Liver (tissue), 3 donors: ENCODE measurements around the gene PDLIM5.

Experiments used
- EGR1 ChIP-seq, 2 donors: IDR thresholded peaks; 2 replicates each; pipeline ENCODE4 v1.6.1; 2016 to 2018; ENCODE audit warnings: antibody characterized with exemption in 2 of 2, low read depth in 2 of 2
- GABPA ChIP-seq, 2 donors: IDR thresholded peaks in 1 of 2; conservative IDR thresholded peaks in 1 of 2; 2 replicates each; pipeline ENCODE4 v1.6.1; 2016; ENCODE audit warnings: antibody characterized with exemption in 2 of 2, mild to moderate bottlenecking in 1 of 2, moderate library complexity in 1 of 2
- JUND ChIP-seq, 2 donors: IDR thresholded peaks; 2 replicates each; pipeline ENCODE4 v1.6.1; 2016; ENCODE audit warnings: antibody characterized with exemption in 2 of 2
- RAD21 ChIP-seq, 2 donors: IDR thresholded peaks; 2 replicates each; pipeline ENCODE4 v1.6.1; 2016; ENCODE audit warnings: antibody characterized with exemption in 2 of 2, mild to moderate bottlenecking in 2 of 2
- RXRA ChIP-seq, 2 donors: IDR thresholded peaks; 2 replicates each; pipeline ENCODE4 v1.6.1; 2017 to 2018; ENCODE audit warnings: antibody characterized with exemption in 2 of 2, mild to moderate bottlenecking in 1 of 2
- SP1 ChIP-seq: IDR thresholded peaks from 2 replicates; pipeline ENCODE4 v1.6.1; 2018; ENCODE audit warnings: antibody characterized with exemption, mild to moderate bottlenecking
- YY1 ChIP-seq: IDR thresholded peaks from 2 replicates; pipeline ENCODE4 v1.6.1; 2016; ENCODE audit warnings: antibody characterized with exemption, mild to moderate bottlenecking
- TF ChIP-seq, protein P1 (sequence below): fragments of 150-350 bp; IDR thresholded peaks from 2 replicates; pipeline ENCODE4 v1.5.1; 2017; ENCODE audit warnings: improper control_type of control experiment, low read depth, low read length; ENCODE audit not compliant: missing input control
- TF ChIP-seq, protein P2 (sequence below): IDR thresholded peaks from 2 replicates; pipeline ENCODE4 v1.6.1; 2016; ENCODE audit warnings: antibody characterized with exemption, mild to moderate bottlenecking
- TF ChIP-seq, protein P3 (sequence below): IDR thresholded peaks from 2 replicates; pipeline ENCODE4 v1.6.1; 2016; ENCODE audit warnings: antibody characterized with exemption
- TF ChIP-seq, protein P4 (sequence below): IDR thresholded peaks from 2 replicates; pipeline ENCODE4 v1.6.1; 2016; ENCODE audit warnings: antibody characterized with exemption
- TF ChIP-seq, protein P5 (sequence below): IDR thresholded peaks from 2 replicates; pipeline ENCODE4 v1.6.1; 2016; ENCODE audit warnings: antibody characterized with exemption
- donor health status: healthy.
- donor health status: healthy.

DNA sequence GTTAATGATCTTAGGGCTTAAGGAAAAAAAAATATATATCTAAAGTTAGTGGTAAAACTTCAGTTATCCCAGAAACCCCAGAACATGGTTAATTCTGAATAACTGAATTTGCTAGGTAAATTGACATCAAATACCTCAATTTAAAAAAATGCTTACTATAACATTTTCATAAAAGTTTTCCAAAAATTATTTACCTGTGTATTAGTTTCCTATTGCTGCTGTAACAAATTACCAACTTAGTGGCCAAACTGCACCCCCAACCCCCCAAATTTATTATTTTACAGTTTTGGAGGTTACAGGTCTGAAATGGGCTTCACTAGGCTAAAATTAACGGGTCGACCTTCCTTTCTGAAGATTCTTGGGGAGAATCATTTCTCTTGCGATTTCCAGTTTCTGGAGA is 95.2 kb downstream of the PDLIM5 start:
- TF ChIP-seq EGR1 (IDR thresholded peaks at IDR 0.05; ENCODE audit: low read depth in 2 of 2): no peak
- TF ChIP-seq GABPA (IDR thresholded peaks at IDR 0.05 in 1 of 2, conservative IDR thresholded peaks at IDR 0.05 in 1 of 2): no peak
- TF ChIP-seq, protein P1, sequence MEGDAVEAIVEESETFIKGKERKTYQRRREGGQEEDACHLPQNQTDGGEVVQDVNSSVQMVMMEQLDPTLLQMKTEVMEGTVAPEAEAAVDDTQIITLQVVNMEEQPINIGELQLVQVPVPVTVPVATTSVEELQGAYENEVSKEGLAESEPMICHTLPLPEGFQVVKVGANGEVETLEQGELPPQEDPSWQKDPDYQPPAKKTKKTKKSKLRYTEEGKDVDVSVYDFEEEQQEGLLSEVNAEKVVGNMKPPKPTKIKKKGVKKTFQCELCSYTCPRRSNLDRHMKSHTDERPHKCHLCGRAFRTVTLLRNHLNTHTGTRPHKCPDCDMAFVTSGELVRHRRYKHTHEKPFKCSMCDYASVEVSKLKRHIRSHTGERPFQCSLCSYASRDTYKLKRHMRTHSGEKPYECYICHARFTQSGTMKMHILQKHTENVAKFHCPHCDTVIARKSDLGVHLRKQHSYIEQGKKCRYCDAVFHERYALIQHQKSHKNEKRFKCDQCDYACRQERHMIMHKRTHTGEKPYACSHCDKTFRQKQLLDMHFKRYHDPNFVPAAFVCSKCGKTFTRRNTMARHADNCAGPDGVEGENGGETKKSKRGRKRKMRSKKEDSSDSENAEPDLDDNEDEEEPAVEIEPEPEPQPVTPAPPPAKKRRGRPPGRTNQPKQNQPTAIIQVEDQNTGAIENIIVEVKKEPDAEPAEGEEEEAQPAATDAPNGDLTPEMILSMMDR: no peak
- TF ChIP-seq, protein P2, sequence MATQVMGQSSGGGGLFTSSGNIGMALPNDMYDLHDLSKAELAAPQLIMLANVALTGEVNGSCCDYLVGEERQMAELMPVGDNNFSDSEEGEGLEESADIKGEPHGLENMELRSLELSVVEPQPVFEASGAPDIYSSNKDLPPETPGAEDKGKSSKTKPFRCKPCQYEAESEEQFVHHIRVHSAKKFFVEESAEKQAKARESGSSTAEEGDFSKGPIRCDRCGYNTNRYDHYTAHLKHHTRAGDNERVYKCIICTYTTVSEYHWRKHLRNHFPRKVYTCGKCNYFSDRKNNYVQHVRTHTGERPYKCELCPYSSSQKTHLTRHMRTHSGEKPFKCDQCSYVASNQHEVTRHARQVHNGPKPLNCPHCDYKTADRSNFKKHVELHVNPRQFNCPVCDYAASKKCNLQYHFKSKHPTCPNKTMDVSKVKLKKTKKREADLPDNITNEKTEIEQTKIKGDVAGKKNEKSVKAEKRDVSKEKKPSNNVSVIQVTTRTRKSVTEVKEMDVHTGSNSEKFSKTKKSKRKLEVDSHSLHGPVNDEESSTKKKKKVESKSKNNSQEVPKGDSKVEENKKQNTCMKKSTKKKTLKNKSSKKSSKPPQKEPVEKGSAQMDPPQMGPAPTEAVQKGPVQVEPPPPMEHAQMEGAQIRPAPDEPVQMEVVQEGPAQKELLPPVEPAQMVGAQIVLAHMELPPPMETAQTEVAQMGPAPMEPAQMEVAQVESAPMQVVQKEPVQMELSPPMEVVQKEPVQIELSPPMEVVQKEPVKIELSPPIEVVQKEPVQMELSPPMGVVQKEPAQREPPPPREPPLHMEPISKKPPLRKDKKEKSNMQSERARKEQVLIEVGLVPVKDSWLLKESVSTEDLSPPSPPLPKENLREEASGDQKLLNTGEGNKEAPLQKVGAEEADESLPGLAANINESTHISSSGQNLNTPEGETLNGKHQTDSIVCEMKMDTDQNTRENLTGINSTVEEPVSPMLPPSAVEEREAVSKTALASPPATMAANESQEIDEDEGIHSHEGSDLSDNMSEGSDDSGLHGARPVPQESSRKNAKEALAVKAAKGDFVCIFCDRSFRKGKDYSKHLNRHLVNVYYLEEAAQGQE: no peak
- TF ChIP-seq JUND (IDR thresholded peaks at IDR 0.05): no peak
- TF ChIP-seq SP1: no peak
- TF ChIP-seq, protein P3, sequence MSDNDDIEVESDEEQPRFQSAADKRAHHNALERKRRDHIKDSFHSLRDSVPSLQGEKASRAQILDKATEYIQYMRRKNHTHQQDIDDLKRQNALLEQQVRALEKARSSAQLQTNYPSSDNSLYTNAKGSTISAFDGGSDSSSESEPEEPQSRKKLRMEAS: no peak
- TF ChIP-seq YY1: no peak
- TF ChIP-seq RXRA (IDR thresholded peaks at IDR 0.05): no peak
- TF ChIP-seq, protein P4, sequence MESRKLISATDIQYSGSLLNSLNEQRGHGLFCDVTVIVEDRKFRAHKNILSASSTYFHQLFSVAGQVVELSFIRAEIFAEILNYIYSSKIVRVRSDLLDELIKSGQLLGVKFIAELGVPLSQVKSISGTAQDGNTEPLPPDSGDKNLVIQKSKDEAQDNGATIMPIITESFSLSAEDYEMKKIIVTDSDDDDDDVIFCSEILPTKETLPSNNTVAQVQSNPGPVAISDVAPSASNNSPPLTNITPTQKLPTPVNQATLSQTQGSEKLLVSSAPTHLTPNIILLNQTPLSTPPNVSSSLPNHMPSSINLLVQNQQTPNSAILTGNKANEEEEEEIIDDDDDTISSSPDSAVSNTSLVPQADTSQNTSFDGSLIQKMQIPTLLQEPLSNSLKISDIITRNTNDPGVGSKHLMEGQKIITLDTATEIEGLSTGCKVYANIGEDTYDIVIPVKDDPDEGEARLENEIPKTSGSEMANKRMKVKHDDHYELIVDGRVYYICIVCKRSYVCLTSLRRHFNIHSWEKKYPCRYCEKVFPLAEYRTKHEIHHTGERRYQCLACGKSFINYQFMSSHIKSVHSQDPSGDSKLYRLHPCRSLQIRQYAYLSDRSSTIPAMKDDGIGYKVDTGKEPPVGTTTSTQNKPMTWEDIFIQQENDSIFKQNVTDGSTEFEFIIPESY: no peak
- TF ChIP-seq, protein P5, sequence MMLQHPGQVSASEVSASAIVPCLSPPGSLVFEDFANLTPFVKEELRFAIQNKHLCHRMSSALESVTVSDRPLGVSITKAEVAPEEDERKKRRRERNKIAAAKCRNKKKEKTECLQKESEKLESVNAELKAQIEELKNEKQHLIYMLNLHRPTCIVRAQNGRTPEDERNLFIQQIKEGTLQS: no peak
- TF ChIP-seq RAD21 (IDR thresholded peaks at IDR 0.05): no peak
